GM19468 (cell line): Measurements from ENCODE around the gene LGI1.

Experiments used
- ATAC-seq: cut with Tn5 transposase; IDR thresholded peaks from one replicate; pipeline ENCODE4 v1.9.1; 2021; ENCODE audit warnings: mild to moderate bottlenecking, moderate library complexity, moderate number of reproducible peaks; ENCODE audit not compliant: unreplicated experiment; ENCODE audit errors: extremely low read depth

LGI1 gene

DNA sequence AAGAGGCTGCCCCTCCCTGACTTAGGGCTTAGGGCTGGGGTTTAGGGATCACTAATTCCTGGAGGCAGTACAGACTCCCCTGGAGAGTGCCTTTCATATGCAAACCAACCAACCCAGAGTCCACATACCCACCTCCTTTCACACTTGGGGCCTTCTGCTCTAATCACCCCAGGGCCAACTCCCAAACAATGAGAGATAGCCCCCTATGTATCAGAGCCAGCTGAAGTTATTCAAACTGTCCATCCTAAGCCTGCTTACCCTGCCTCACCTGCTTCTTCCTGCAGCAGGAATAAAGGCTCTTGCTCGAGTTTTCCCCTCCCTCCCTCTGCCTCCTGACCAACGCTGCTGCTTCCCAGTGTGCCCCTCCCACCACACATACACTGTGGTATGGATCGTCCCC is 84.2 kb downstream of the LGI1 start:
- no peak for ATAC-seq

DNA sequence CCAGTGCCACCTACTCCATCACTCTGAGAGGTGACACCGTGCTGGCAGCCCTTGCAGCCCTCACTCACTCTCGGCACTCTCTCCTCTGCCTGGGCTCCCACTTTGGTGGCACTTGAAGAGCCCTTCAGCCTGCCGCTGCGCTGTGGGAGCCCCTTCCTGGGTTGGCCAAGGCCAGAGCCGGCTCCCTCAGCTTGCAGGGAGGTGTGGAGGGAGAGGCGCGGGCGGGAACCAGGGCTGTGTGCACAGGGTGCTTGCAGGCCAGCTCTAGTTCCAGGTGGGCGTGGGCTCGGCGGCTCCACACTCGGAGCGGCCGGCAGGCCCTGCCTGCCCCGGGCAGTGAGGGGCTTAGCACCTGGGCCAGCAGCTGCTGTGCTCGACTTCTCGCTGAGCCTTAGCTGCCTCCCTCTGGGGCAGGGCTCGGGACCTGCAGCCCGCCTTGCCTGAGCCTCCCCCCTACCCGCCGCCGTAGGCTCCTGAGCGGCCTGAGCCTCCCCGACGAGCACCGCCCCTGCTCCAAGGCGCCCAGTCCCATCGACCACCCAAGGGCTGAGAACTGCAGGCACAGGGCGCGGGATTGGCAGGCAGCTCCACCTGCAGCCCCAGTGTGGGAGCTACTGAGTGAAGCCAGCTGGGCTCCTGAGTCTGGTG is 87.4 kb downstream of the LGI1 start:
- ATAC-seq = no peak
